Gastrocnemius medialis (tissue), 4 donors: ENCODE results near the gene MOGAT2.

Experiments
- POLR2A ChIP-seq, 2 donors: fragments of 450-650 bp; IDR thresholded peaks; one replicate each; pipeline ENCODE4 v1.6.1; 2017; ENCODE audit warnings: antibody characterized with exemption in 2 of 2, mild to moderate bottlenecking in 2 of 2, moderate library complexity in 2 of 2
- TF ChIP-seq, protein P1 (sequence below), 5 experiments: fragments of 450-650 bp in 3 of 5; fragments of 200-600 bp in 2 of 5; sonication (generic) in 2 of 5; IDR thresholded peaks in 4 of 5; conservative IDR thresholded peaks in 1 of 5; 1 replicate in 4 of 5; 2 replicates in 1 of 5; pipeline ENCODE4 v1.5.1; 2016 to 2019; ENCODE audit warnings: antibody characterized with exemption in 5 of 5, mild to moderate bottlenecking in 3 of 5, moderate library complexity in 3 of 5

DNA sequence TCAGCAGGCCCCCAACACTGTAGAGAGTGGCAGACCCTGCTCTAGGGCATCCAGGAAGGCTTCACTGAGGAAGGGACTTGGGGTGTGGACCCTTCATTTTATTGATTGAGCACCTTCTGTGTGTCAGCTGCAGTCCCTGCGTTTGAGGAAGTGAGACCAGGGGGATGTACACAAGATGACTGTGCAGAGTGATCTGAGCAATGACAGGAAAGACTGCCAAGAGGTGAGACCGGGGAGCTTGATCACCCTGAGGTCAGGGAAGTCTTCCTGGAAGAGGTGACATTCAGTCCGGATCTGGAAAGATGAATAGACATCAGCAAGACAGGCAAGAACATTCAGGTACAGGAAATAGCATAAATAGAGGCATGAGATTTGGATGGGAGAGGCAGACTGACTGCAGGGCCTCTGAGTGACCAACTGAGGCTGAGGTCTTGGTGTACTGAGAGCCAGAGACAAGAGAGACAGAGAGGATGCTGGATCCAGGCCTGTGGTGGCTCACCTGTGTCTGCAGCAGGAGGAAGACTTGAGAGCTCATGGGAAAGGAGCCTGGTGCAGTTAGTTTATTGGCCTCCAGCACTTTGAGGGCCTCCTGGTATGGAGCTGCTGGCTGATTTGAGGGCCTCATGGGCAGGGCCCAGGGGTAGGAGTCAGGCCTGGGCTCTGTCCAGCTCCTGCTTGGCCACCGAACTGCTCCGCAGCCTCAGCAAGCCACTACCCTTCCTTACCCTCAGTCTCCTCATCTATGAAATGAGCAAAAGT lies 56.1 kb downstream of the MOGAT2 start:
- TF ChIP-seq, protein P1, sequence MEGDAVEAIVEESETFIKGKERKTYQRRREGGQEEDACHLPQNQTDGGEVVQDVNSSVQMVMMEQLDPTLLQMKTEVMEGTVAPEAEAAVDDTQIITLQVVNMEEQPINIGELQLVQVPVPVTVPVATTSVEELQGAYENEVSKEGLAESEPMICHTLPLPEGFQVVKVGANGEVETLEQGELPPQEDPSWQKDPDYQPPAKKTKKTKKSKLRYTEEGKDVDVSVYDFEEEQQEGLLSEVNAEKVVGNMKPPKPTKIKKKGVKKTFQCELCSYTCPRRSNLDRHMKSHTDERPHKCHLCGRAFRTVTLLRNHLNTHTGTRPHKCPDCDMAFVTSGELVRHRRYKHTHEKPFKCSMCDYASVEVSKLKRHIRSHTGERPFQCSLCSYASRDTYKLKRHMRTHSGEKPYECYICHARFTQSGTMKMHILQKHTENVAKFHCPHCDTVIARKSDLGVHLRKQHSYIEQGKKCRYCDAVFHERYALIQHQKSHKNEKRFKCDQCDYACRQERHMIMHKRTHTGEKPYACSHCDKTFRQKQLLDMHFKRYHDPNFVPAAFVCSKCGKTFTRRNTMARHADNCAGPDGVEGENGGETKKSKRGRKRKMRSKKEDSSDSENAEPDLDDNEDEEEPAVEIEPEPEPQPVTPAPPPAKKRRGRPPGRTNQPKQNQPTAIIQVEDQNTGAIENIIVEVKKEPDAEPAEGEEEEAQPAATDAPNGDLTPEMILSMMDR (IDR thresholded peaks at IDR 0.05 in 4 of 5, conservative IDR thresholded peaks at IDR 0.05 in 1 of 5): no peak
- TF ChIP-seq POLR2A (IDR thresholded peaks at IDR 0.05): no peak
